PC-9 (cell line): Measurements from ENCODE around the gene ERI3. TPM values are rescaled to one million over a fixed set of nuclear protein-coding genes. Genes with fewer than 3 reads are reported as not detected.

ENCODE experiments used
- BruUV-seq: library from RNA; stranded (reverse); fragments of 400-500 nt; replicated peaks from 2 replicates; lab custom pipeline; 2021; lab: Mats Ljungman, UMichigan
- CTCF ChIA-PET: fragments of 300-600 bp; sonication (Branson Sonifier 250); formaldehyde crosslinking; loops from one replicate; lab custom pipeline; 2022; ENCODE audit warnings: antibody characterized with exemption; lab: Charles Lee
- POLR2A ChIA-PET: fragments of 300-600 bp; sonication (Branson Sonifier 250); formaldehyde crosslinking; loops from one replicate; lab custom pipeline; 2022; ENCODE audit warnings: antibody characterized with exemption; ENCODE audit not compliant: unreplicated experiment; lab: Charles Lee
- DNase-seq, 2 experiments: peaks; one replicate each; pipeline versions ENCODE4 v3.0.0 to v3.0.0-alpha.2; 2015 to 2022; ENCODE audit warnings: mixed read lengths in 1 of 2
- H2AFZ ChIP-seq: fragments of 200-600 bp; sonication (generic); 2 replicates; pipeline ENCODE4 v1.8.1; 2017; ENCODE audit warnings: antibody characterized with exemption
- H3F3A ChIP-seq: fragments of 200-600 bp; sonication (generic); 2 replicates; pipeline ENCODE4 v1.8.1; 2017; ENCODE audit warnings: antibody characterized with exemption, mild to moderate bottlenecking, low read depth; ENCODE audit not compliant: insufficient read depth
- H3K27ac ChIP-seq: fragments of 200-600 bp; sonication (generic); 2 replicates; pipeline ENCODE4 v1.6.1; 2016; ENCODE audit warnings: mixed run types
- H3K27me3 ChIP-seq: fragments of 200-600 bp; sonication (generic); 2 replicates; pipeline ENCODE4 v1.6.1; 2016; ENCODE audit warnings: low read depth, mixed run types; ENCODE audit not compliant: insufficient read depth
- H3K36me3 ChIP-seq: fragments of 200-600 bp; sonication (generic); 2 replicates; pipeline ENCODE4 v1.6.1; 2016; ENCODE audit warnings: low read depth, mixed run types
- H3K4me1 ChIP-seq: fragments of 200-600 bp; sonication (generic); replicated peaks from 2 replicates; pipeline ENCODE4 v1.6.1; 2016; ENCODE audit warnings: mixed run types; ENCODE audit not compliant: insufficient read depth
- H3K4me2 ChIP-seq: fragments of 200-600 bp; sonication (generic); 2 replicates; pipeline ENCODE4 v1.6.1; 2017; ENCODE audit warnings: mixed run types
- H3K4me3 ChIP-seq: fragments of 200-600 bp; sonication (generic); 2 replicates; pipeline ENCODE4 v1.6.1; 2016; ENCODE audit warnings: mixed run types
- H3K79me2 ChIP-seq: fragments of 200-600 bp; sonication (generic); 2 replicates; pipeline ENCODE4 v1.6.1; 2017; ENCODE audit warnings: low read depth, mixed run types
- H3K9me2 ChIP-seq: fragments of 200-600 bp; sonication (generic); 2 replicates; pipeline ENCODE4 v1.8.1; 2017; ENCODE audit warnings: mild to moderate bottlenecking; ENCODE audit not compliant: insufficient read depth
- H3K9me3 ChIP-seq: fragments of 200-600 bp; sonication (generic); 2 replicates; pipeline ENCODE4 v1.8.1; 2016; ENCODE audit warnings: low read depth; ENCODE audit not compliant: insufficient read depth
- H4K20me1 ChIP-seq: fragments of 200-600 bp; sonication (generic); 2 replicates; pipeline ENCODE4 v1.8.1; 2017; ENCODE audit not compliant: insufficient read depth
- EZH2 ChIP-seq: fragments of 200-600 bp; sonication (generic); IDR thresholded peaks from 2 replicates; pipeline ENCODE4 v1.8.0; 2017; ENCODE audit warnings: antibody characterized with exemption, low read depth
- intact Hi-C: fragments of 100-400 bp; cut with micrococcal nuclease; formaldehyde crosslinking; loops from one replicate; pipeline ENCODE4 v1.10.0; 2022; ENCODE audit not compliant: unreplicated experiment
- total RNA-seq: library from RNA; stranded (reverse); gene quantifications from 2 replicates; pipeline ENCODE4 v1.2.3, GENCODE V29; 2021
- TF ChIP-seq, protein P1 (sequence below): fragments of 200-600 bp; sonication (generic); conservative IDR thresholded peaks from 2 replicates; pipeline ENCODE4 v1.6.1; 2017; ENCODE audit warnings: mixed run types, antibody characterized with exemption, mild to moderate bottlenecking, moderate library complexity

ERI3 gene
- total RNA-seq, 1 experiment from 2014 or later, result 120 TPM

- no peak for DNase-seq
- Histone ChIP-seq H2AFZ (no peak overlapping the region), H3K79me2 (peaks cover 88% of the 10 kb centered on the region), H3K9me2 (no peaks in the 10 kb centered on the region), H3K4me3 (no peak overlapping the region), H3F3A (no peaks in the 10 kb centered on the region; the same call in 1 of the 2 replicates), H3K4me1 (0 out of 2 replicates have a peak, but pooled peaks cover 6% of the 10 kb centered on the region), H4K20me1 (peaks cover 50% of the 10 kb centered on the region), H3K36me3 (peaks cover 8% of the 10 kb centered on the region; the same call in 1 of the 2 replicates), H3K4me2 (no peak overlapping the region), H3K27ac (no peak overlapping the region), H3K27me3 (no peaks in the 10 kb centered on the region), H3K9me3 (peaks cover 4% of the 10 kb centered on the region; the same call in 1 of the 2 replicates)
- ChIA-PET CTCF (interaction anchor here (0.6 kb wide), 1 partner anchor 299 kb away, joined by 3 read pairs; no protein-coding TSS in a partner anchor), POLR2A (no interaction called here)
- intact Hi-C loops, result no loop called here
- BruUV-seq, result no TSS peak
- TF ChIP-seq, protein P1, sequence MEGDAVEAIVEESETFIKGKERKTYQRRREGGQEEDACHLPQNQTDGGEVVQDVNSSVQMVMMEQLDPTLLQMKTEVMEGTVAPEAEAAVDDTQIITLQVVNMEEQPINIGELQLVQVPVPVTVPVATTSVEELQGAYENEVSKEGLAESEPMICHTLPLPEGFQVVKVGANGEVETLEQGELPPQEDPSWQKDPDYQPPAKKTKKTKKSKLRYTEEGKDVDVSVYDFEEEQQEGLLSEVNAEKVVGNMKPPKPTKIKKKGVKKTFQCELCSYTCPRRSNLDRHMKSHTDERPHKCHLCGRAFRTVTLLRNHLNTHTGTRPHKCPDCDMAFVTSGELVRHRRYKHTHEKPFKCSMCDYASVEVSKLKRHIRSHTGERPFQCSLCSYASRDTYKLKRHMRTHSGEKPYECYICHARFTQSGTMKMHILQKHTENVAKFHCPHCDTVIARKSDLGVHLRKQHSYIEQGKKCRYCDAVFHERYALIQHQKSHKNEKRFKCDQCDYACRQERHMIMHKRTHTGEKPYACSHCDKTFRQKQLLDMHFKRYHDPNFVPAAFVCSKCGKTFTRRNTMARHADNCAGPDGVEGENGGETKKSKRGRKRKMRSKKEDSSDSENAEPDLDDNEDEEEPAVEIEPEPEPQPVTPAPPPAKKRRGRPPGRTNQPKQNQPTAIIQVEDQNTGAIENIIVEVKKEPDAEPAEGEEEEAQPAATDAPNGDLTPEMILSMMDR, result no peak
- TF ChIP-seq EZH2, result no peak
Observed at GRCh38 chr1:44347280-44347679, 7.8 kb downstream of the ERI3 start.

DNA sequence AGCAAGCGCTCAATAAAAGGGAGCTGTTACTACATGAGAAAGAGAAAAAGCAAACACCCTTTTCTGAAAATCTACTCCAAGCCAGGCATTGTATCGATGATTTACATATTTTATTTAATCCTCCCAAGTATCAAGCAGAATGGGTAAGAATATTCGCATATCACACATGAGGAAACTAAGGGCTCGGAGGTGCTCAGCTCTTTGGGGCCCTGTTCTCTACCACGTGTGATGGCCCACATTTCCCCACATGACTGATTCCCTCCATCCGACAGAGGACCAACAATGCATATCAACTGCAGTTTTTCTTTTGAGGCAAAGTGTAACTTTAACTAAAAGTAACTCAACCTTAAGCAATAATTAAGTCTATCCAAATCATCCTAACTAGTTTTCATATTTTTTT is 8.2 kb downstream of the ERI3 start:
- 0 out of 2 replicates have a peak, but pooled peaks cover 6% of the 10 kb centered on the region for H3K4me1 ChIP-seq
- no peak overlapping the region for H3K27ac ChIP-seq
- TF ChIP-seq, protein P1, result no peak
- TF ChIP-seq EZH2, result no peak
- H3F3A ChIP-seq, result no peaks in the 10 kb centered on the region; the same call in 1 of the 2 replicates
- H3K4me2 ChIP-seq, result no peak overlapping the region
- intact Hi-C loops, result no loop called here
- H3K79me2 ChIP-seq, result peaks cover 84% of the 10 kb centered on the region
- no peak for DNase-seq
- ChIA-PET POLR2A (no interaction called here), CTCF (no interaction called here)
- peaks cover 4% of the 10 kb centered on the region; the same call in 1 of the 2 replicates for H3K9me3 ChIP-seq
- no TSS peak for BruUV-seq
- no peak overlapping the region for H2AFZ ChIP-seq
- H3K36me3 ChIP-seq, result 0 out of 2 replicates have a peak, but pooled peaks cover 4% of the 10 kb centered on the region
- H4K20me1 ChIP-seq, result peaks cover 52% of the 10 kb centered on the region
- no peaks in the 10 kb centered on the region for H3K27me3 ChIP-seq
- H3K9me2 ChIP-seq, result no peaks in the 10 kb centered on the region
- H3K4me3 ChIP-seq, result no peak overlapping the region

DNA sequence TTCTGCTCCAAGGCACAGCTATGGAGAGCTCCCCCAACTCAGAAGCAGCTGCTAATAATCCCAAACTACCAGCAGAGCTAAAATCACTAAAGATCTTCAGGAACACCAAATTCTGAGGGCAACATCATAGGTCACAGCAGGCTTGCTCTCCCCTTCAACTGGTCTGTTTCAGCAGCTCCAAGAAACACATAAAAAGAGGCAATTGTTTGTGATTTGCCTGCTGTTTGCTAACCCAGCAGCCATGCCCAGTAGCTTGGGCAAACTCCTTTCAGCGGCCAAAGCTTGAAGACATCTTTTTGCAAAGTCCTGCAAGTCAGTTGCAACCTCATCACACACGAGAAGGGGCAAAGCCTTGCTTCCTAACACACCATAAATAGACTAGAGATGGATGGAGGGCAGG is 8.9 kb downstream of the ERI3 start:
- intact Hi-C loops, result no loop called here
- H3K4me3 ChIP-seq, result no peak overlapping the region
- H2AFZ ChIP-seq, result no peak overlapping the region
- no peaks in the 10 kb centered on the region for H3K27me3 ChIP-seq
- no peak for TF ChIP-seq EZH2
- TF ChIP-seq, protein P1, result no peak
- H3K4me1 ChIP-seq, result 0 out of 2 replicates have a peak, but pooled peaks cover 6% of the 10 kb centered on the region
- no peaks in the 10 kb centered on the region; the same call in 1 of the 2 replicates for H3F3A ChIP-seq
- ChIA-PET POLR2A (no interaction called here), CTCF (no interaction called here)
- peaks cover 78% of the 10 kb centered on the region for H3K79me2 ChIP-seq
- H3K36me3 ChIP-seq, result peaks cover 6% of the 10 kb centered on the region; the same call in 1 of the 2 replicates
- no peak for DNase-seq
- H3K27ac ChIP-seq, result no peak overlapping the region
- H3K9me3 ChIP-seq, result peaks cover 4% of the 10 kb centered on the region; the same call in 1 of the 2 replicates
- no peaks in the 10 kb centered on the region for H3K9me2 ChIP-seq
- H4K20me1 ChIP-seq, result peaks cover 54% of the 10 kb centered on the region
- no TSS peak for BruUV-seq
- no peak overlapping the region for H3K4me2 ChIP-seq
